Measurements from ENCODE around the gene OSBPL8.

DNA sequence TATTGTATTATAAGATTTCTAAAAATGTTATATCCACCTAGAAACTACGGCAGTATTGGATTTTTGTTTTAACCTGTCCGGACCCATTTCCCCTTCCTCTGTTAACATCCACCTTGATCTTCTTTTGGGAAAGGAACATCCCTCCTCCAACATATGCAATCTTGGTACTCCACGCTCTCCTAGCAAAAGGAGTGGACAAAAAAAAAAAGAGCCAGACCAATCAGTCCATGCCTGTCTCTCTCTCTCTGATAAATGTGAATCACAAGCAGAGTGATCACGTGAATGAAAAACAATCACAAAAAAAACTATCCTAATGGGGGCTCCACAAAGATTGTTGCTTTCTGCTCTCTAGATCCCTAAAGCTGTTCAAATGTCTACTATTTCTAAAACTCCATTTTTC is 27.1 kb downstream of the OSBPL8 start:
- TF ChIP-seq, protein P1, sequence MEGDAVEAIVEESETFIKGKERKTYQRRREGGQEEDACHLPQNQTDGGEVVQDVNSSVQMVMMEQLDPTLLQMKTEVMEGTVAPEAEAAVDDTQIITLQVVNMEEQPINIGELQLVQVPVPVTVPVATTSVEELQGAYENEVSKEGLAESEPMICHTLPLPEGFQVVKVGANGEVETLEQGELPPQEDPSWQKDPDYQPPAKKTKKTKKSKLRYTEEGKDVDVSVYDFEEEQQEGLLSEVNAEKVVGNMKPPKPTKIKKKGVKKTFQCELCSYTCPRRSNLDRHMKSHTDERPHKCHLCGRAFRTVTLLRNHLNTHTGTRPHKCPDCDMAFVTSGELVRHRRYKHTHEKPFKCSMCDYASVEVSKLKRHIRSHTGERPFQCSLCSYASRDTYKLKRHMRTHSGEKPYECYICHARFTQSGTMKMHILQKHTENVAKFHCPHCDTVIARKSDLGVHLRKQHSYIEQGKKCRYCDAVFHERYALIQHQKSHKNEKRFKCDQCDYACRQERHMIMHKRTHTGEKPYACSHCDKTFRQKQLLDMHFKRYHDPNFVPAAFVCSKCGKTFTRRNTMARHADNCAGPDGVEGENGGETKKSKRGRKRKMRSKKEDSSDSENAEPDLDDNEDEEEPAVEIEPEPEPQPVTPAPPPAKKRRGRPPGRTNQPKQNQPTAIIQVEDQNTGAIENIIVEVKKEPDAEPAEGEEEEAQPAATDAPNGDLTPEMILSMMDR (IDR thresholded peaks at IDR 0.05), result no peak
- TF ChIP-seq POLR2A (IDR thresholded peaks at IDR 0.05), result no peak

All from Peyer's patch (tissue), 4 donors.